Measurements from ENCODE around the gene SLC9A8.
"Not testable (repeated sequence)": the region's sequence is repeated elsewhere in the genome, so short reads cannot be mapped to it uniquely, and the experiment has no call there.

Gene SLC9A8

GRCh38 chr20:49768204-49769047, 44.2 kb upstream of the SLC9A8 start:
- no peak for DNase-seq (ENCODE audit: low read depth)
- H3K4me3 ChIP-seq (ENCODE audit: low read depth, low read length): no peak overlapping the region
- TF ChIP-seq CTCF (IDR thresholded peaks at IDR 0.05; ENCODE audit: control insufficient read depth, extremely low read depth, insufficient read depth): no peak

- H3K4me3 ChIP-seq (ENCODE audit: low read depth, low read length): no peak overlapping the region
- no peak for DNase-seq (ENCODE audit: low read depth)
- TF ChIP-seq CTCF (IDR thresholded peaks at IDR 0.05; ENCODE audit: control insufficient read depth, extremely low read depth, insufficient read depth): no peak
Measured at GRCh38 chr20:49769048-49769581, 43.5 kb upstream of the SLC9A8 start.

- H3K4me3 ChIP-seq (ENCODE audit: low read depth, low read length): no peak overlapping the region
- DNase-seq (ENCODE audit: low read depth): no peak
- TF ChIP-seq CTCF (IDR thresholded peaks at IDR 0.05; ENCODE audit: control insufficient read depth, extremely low read depth, insufficient read depth): no peak
Measured at GRCh38 chr20:49770634-49771033, 42.0 kb upstream of the SLC9A8 start.

GRCh38 chr20:49774213-49774612, 38.4 kb upstream of the SLC9A8 start:
- DNase-seq (ENCODE audit: low read depth); H3K4me3 ChIP-seq (ENCODE audit: low read depth, low read length): not testable (repeated sequence)

- TF ChIP-seq CTCF (IDR thresholded peaks at IDR 0.05; ENCODE audit: control insufficient read depth, extremely low read depth, insufficient read depth): no peak
- DNase-seq (ENCODE audit: low read depth): no peak
- H3K4me3 ChIP-seq (ENCODE audit: low read depth, low read length): no peak overlapping the region
Measured at GRCh38 chr20:49775229-49775693, 37.4 kb upstream of the SLC9A8 start.

- DNase-seq (ENCODE audit: low read depth): no peak
- no peak for TF ChIP-seq CTCF (IDR thresholded peaks at IDR 0.05; ENCODE audit: control insufficient read depth, extremely low read depth, insufficient read depth)
- H3K4me3 ChIP-seq (ENCODE audit: low read depth, low read length): no peak overlapping the region
Measured at GRCh38 chr20:49779972-49780371, 32.7 kb upstream of the SLC9A8 start.

GRCh38 chr20:49781676-49782075, 31.0 kb upstream of the SLC9A8 start:
- DNase-seq (ENCODE audit: low read depth): no peak
- no peak overlapping the region for H3K4me3 ChIP-seq (ENCODE audit: low read depth, low read length)
- TF ChIP-seq CTCF (IDR thresholded peaks at IDR 0.05; ENCODE audit: control insufficient read depth, extremely low read depth, insufficient read depth): no peak

GRCh38 chr20:49782439-49782838, 30.2 kb upstream of the SLC9A8 start:
- DNase-seq (ENCODE audit: low read depth); H3K4me3 ChIP-seq (ENCODE audit: low read depth, low read length): not testable (repeated sequence)

GRCh38 chr20:49783021-49783995, 29.3 kb upstream of the SLC9A8 start:
- not testable (repeated sequence) for H3K4me3 ChIP-seq (ENCODE audit: low read depth, low read length); DNase-seq (ENCODE audit: low read depth)

All from LNCaP clone FGC (cell line).